Kidney epithelial cell (primary cell): Measurements from ENCODE around the gene EYA4. TPM values are rescaled to one million over a fixed set of nuclear protein-coding genes. Genes with fewer than 3 reads are reported as not detected.
"Not testable (repeated sequence)": the region's sequence is repeated elsewhere in the genome, so short reads cannot be mapped to it uniquely, and the experiment has no call there.

Source experiments
- DNase-seq: peaks from one replicate; pipeline ENCODE4 v3.0.0-alpha.2; 2010; ENCODE audit warnings: low read depth
- H3K27me3 ChIP-seq: 2 replicates; pipeline ENCODE4 v1.6.0; 2011; ENCODE audit warnings: low read length; ENCODE audit not compliant: control insufficient read depth, insufficient read depth
- H3K36me3 ChIP-seq: 2 replicates; pipeline ENCODE4 v1.5.1; 2011; ENCODE audit warnings: low read length; ENCODE audit not compliant: control insufficient read depth, insufficient read depth
- H3K4me3 ChIP-seq: 2 replicates; pipeline ENCODE4 v1.5.1; 2011; ENCODE audit warnings: low read depth, mild to moderate bottlenecking, control low read depth, low read length
- total RNA-seq: library from RNA; depleted of rRNA; stranded (reverse); fragments of >200 nt; gene quantifications from 2 replicates; pipeline ENCODE4 v1.2.3, GENCODE V29; 2015
- TF ChIP-seq, protein P1 (sequence below): IDR thresholded peaks from 2 replicates; pipeline ENCODE4 v1.5.1; 2011; ENCODE audit warnings: mild to moderate bottlenecking, moderate library complexity, low read length, control low read depth, inconsistent platforms; ENCODE audit not compliant: insufficient read depth, poor library complexity, severe bottlenecking

Gene EYA4
- total RNA-seq, 1 donor from 2014 or later: 0.58 TPM

- Histone ChIP-seq H3K36me3 (no peaks in the 10 kb centered on the region), H3K27me3 (no peaks in the 10 kb centered on the region), H3K4me3 (no peak overlapping the region)
- TF ChIP-seq, protein P1, sequence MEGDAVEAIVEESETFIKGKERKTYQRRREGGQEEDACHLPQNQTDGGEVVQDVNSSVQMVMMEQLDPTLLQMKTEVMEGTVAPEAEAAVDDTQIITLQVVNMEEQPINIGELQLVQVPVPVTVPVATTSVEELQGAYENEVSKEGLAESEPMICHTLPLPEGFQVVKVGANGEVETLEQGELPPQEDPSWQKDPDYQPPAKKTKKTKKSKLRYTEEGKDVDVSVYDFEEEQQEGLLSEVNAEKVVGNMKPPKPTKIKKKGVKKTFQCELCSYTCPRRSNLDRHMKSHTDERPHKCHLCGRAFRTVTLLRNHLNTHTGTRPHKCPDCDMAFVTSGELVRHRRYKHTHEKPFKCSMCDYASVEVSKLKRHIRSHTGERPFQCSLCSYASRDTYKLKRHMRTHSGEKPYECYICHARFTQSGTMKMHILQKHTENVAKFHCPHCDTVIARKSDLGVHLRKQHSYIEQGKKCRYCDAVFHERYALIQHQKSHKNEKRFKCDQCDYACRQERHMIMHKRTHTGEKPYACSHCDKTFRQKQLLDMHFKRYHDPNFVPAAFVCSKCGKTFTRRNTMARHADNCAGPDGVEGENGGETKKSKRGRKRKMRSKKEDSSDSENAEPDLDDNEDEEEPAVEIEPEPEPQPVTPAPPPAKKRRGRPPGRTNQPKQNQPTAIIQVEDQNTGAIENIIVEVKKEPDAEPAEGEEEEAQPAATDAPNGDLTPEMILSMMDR: peak; percentile 55
- DNase-seq: no peak
Observed at GRCh38 chr6:133553652-133554051, 312.5 kb downstream of the EYA4 start.

DNA sequence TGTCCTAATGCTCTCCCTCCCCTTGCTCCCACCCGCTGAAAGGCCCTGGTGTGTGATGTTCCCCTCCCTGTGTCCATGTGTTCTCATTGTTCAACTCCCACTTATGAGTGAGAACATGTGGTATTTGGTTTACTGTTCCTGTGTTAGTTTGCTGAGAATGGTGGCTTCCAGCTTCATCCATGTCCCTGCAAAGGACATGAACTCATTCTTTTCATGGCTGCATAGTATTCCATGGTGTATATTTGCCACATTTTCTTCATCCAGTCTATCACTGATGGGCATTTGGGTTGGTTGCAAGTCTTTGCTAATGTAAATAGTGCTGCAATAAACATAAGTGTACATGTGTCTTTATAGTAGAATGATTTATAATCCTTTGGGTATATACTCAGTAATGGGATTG, 313.0 kb downstream of the EYA4 start:
- not testable (repeated sequence) for H3K27me3 ChIP-seq, H3K4me3 ChIP-seq, DNase-seq, H3K36me3 ChIP-seq

- no peak for DNase-seq
- H3K36me3 ChIP-seq: no peaks in the 10 kb centered on the region
- no peaks in the 10 kb centered on the region for H3K27me3 ChIP-seq
- TF ChIP-seq, protein P1: no peak
- no peak overlapping the region for H3K4me3 ChIP-seq
Observed at GRCh38 chr6:133555685-133556084, 314.5 kb downstream of the EYA4 start.

- Histone ChIP-seq H3K36me3 (no peaks in the 10 kb centered on the region), H3K27me3 (no peaks in the 10 kb centered on the region), H3K4me3 (no peak overlapping the region)
- TF ChIP-seq, protein P1: no peak
- no peak for DNase-seq
Observed at GRCh38 chr6:133559926-133560325, 318.8 kb downstream of the EYA4 start.

- no peak for DNase-seq
- H3K36me3 ChIP-seq: no peaks in the 10 kb centered on the region
- TF ChIP-seq, protein P1: no peak
- no peaks in the 10 kb centered on the region for H3K27me3 ChIP-seq
- H3K4me3 ChIP-seq: no peak overlapping the region
Observed at GRCh38 chr6:133567636-133568035, 326.5 kb downstream of the EYA4 start.

GRCh38 chr6:133568970-133569889, 328.1 kb downstream of the EYA4 start:
- TF ChIP-seq, protein P1: peak; percentile 64
- Histone ChIP-seq H3K27me3 (no peaks in the 10 kb centered on the region), H3K4me3 (peak overlapping the region; percentile 31), H3K36me3 (no peaks in the 10 kb centered on the region)
- peak; percentile 70 for DNase-seq
